Stimulated activated CD8-positive, alpha-beta memory T cell treated with anti-CD3 and anti-CD28 coated beads, Interleukin-4, amount 100 ng/mL, for 4 hours (primary cell): ENCODE results near the gene GPATCH2.

Source experiments
- DNase-seq, 2 donors: peaks; one replicate each; pipeline ENCODE4 v3.0.0-alpha.2; 2020; ENCODE audit warnings: low read depth in 2 of 2, low spot score in 1 of 2

The GPATCH2 gene

GRCh38 chr1:217630711-217631591, at the start of gene GPATCH2, which contains the start of gene SPATA17:
GPATCH2 (minus strand) TSS chr1:217631090; CDS start chr1:217630971, 119 bp downstream.
SPATA17 (plus strand) TSS chr1:217631344; CDS start chr1:217631379, 35 bp downstream.
- DNase-seq: peak; percentile 32 to 47

DNA sequence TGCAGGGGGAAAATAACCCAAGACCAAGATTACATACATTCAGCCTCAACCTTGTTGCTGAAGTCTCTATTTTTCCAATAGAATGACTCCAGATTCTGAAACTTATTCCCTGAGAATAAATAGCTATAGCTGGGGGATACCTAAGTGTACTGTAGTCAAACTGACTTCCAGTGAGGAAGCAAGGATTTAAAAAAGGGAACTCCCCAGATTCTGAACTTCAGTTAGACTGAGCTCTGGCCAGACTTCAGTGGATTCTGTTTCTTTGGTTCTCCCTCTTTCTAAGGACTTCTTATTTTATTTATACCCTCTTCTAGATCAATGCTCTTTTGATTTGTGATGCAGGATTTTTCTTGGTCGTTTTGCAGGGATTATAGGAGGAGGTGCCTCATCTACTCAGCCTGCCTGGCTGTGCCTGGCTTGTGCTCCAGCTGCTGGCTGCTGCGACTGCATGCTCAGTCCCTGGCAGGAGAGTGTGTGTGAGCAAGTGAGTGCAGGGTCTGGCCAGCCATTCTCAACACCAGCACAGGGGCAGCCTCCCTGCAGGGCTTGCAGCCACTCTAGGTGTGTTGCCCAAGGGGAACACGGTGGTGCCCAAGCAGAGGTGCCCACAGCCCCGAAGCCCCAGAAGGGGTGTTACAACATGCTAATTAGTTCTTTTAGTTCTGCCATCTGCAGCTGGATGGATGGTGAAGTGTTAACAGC, 43.3 kb upstream of the GPATCH2 start:
- DNase-seq: no peak

GRCh38 chr1:217673387-217673786, 42.5 kb upstream of the GPATCH2 start:
- no peak for DNase-seq

- DNase-seq: no peak
Measured at GRCh38 chr1:217668351-217668940, 37.6 kb upstream of the GPATCH2 start.

GRCh38 chr1:217661407-217661806, 30.5 kb upstream of the GPATCH2 start:
- no peak for DNase-seq

- no peak for DNase-seq
Measured at GRCh38 chr1:217660353-217661062, 29.6 kb upstream of the GPATCH2 start.

DNA sequence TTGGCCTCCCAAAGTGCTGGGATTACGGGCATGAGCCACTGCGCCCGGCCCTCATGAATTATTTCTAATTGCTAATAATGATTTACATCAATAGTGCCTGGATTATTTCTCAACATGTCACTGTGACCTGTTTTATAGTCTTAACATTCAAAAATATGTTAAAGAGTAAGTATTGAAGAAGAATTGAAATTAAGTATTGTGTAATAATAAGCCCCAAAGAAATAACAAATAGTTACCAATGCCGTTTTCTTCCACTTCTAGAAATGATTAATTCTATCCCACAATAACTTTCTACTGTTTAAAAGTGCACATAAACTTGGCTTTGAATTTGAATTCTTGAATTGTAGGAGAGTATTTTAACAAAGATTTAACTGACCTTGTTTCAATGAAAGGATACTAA, 19.8 kb upstream of the GPATCH2 start:
- no peak for DNase-seq

DNA sequence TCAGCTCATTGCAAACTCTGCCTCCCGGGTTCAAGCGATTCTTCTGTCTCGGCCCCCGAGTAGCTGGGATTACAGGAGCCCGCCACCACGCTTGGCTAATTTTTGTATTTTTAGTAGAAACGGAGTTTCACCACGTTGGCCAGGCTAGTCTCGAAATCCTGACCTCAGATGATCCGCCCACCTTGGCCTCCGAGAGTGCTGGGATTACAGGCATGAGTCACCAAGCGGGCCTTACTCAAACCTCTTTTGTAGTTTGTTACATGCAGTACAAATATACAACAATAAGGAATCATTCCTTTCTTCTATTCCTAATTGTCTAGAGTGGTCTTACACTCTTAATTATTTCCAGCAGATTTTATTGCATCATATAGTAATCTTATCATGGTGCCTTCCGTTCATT, 16.9 kb upstream of the GPATCH2 start:
- DNase-seq: no peak

GRCh38 chr1:217642455-217642854, 11.6 kb upstream of the GPATCH2 start:
- DNase-seq: no peak

- DNase-seq: no peak
Measured at GRCh38 chr1:217627431-217627830, 3.5 kb downstream of the GPATCH2 start.

DNA sequence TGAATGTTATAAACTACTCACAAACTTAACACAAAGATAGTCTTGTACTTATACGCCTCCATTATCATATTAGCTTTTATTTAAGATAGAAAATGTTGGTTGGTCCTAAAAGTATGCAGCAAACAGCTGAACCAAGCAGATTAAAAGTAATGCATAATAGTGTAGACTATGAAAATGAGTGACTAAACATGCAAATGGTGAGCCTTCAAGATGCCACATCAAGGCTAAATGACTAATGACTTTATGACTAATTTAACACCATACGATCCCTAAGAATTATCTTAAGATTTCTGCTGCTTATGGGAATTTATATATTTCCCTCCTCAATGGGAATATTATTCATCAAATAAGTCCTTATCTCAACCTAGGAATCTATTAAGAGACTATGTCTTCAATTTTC, 4.6 kb downstream of the GPATCH2 start:
- DNase-seq: no peak

DNA sequence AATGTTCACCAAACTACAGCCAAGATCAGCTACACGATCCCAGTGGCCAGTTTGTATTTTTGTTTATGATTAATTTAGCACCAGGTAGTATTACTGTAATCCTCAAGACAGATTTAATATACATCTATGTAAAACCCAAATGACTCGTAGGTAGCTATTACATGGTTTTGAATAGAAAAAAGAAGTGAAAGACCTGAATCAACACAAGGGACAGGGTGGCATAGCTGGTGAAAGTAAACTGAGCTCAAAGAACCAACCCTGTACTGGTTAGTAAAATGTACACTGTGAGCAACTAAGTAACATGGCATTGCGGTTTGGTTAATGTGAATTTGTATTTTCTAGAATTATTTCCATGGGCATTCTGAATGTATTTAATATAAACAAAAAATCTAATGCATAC, 8.8 kb downstream of the GPATCH2 start:
- no peak for DNase-seq

DNA sequence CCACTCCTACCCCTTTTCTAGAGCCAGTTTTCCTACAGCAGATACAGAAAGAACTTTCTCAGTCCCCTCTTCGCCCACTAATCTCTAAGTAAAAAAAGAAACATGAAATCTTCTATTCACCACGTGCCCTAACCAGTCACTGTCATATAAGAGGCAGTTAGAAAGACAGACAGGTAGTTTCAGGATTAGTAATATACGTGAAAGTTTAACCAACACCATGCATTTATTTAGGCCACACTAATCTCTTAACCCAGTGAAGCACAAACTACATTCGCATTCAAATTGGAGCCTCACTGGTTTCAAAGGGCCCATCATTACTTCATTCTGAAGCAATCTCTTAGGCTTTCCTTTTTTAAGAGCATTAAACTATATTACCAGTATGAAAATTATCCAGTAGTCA, 10.1 kb downstream of the GPATCH2 start:
- DNase-seq: no peak

GRCh38 chr1:217617126-217617525, 13.8 kb downstream of the GPATCH2 start:
- DNase-seq: no peak

GRCh38 chr1:217614200-217614712, 16.6 kb downstream of the GPATCH2 start:
- DNase-seq: no peak

DNA sequence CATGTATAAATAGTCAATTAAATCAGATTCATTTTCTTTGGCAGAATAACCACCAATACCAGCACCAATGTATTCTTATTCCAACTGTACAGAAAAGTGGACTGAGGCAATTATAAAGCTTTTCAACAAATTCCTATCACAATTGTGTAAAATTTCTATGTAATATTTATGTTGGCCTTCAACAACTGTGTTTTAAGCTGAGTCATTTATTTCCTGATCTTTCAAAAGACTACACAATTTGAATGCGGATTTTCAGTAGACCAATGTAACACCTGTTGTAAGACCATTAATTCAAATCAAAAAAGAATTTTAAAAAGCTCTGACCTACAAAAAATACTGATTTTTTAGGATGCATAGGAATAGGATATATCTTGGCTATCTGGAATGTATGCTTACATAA, 25.5 kb downstream of the GPATCH2 start:
- no peak for DNase-seq

- no peak for DNase-seq
Measured at GRCh38 chr1:217602380-217602779, 28.5 kb downstream of the GPATCH2 start.

- DNase-seq: no peak
Measured at GRCh38 chr1:217599154-217599553, 31.7 kb downstream of the GPATCH2 start.

DNA sequence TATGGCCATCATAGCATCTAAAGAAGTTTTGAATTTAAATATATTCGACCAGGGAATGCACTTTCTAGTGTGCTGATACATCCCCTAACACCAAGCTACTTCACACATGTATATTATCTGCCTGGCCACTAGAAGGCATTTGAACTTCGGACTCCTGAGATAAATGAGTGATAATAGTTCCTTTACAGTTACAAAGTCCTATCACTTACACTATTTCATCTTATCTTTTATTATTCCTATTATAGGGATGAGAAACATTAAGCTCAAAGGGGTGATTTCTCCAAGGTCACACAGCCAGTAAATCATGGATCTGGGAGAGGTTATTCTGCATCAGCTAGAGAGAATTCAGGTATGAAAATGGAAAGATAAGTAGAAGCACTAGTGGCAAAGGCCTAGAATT, 40.3 kb downstream of the GPATCH2 start:
- no peak for DNase-seq

GRCh38 chr1:217586586-217586985, 44.3 kb downstream of the GPATCH2 start:
- DNase-seq: no peak

DNA sequence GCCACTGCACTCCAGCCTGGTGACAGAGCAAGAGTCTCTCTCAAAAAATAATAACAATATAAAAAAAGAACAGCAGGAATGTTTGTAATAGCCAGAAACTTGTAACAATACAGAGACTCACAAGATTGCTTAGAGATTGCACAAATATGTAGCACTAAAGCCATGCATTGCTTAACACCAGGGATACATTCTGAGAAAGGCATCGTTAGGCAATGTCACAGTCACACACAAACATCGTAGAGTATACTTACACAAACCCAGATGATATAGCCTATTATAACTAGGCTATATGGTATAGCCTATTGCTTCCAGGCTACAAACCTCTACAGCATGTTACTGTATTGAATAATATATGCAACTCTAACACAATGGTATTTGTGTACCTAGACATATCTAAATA, 45.3 kb downstream of the GPATCH2 start:
- DNase-seq: no peak
